ENCODE data around the gene SRCIN1.
"Not testable (repeated sequence)": the region's sequence is repeated elsewhere in the genome, so short reads cannot be mapped to it uniquely, and the experiment has no call there.

DNA sequence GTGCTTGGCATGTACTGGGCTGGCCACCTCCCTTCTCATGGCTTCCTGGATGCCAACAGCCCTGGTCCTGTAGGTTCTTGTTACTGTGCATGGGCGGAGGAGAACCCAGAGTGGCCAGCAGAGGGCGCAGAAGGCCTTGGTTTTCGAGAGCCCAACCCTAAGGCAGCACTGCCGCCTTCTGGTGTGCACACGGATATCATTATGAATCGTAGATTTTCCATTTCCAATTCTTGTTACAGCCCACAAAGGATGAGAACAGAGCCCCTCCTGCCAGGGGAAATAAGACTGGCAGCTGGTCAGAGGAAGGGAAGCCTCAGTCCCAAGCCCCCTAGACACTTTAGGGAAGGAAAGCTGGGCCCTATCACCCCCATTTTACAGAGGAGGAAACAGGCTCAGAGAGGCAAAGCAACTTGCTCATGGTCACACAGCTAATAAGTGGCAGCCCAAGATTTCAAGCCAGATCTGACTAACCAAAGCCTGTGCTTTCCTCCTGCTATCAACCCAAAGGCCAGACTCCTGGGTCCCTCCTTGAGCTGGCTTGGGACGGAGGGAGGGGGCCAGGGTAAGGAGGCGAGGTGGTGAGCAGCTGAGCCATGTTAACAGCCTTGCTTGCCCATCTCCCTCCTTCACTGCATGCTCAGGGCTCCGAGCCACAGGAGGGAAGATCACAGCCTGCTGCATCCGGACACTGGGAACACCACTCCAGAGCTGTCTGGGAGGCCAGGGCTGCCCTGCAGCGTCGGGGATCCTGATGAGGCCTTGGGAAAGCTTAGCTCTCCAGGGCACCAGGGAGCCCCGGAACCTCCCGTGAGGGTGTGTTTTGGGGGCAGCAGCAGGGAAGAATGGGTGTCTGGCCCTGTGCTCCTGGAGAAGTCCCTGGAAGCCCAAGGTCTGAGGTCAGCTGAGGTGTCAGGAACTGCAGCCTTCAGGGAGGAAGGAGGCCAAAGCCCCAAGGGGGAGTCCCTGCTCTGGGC, 113.4 kb downstream of the SRCIN1 start:
- TF ChIP-seq, protein P1, sequence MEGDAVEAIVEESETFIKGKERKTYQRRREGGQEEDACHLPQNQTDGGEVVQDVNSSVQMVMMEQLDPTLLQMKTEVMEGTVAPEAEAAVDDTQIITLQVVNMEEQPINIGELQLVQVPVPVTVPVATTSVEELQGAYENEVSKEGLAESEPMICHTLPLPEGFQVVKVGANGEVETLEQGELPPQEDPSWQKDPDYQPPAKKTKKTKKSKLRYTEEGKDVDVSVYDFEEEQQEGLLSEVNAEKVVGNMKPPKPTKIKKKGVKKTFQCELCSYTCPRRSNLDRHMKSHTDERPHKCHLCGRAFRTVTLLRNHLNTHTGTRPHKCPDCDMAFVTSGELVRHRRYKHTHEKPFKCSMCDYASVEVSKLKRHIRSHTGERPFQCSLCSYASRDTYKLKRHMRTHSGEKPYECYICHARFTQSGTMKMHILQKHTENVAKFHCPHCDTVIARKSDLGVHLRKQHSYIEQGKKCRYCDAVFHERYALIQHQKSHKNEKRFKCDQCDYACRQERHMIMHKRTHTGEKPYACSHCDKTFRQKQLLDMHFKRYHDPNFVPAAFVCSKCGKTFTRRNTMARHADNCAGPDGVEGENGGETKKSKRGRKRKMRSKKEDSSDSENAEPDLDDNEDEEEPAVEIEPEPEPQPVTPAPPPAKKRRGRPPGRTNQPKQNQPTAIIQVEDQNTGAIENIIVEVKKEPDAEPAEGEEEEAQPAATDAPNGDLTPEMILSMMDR (IDR thresholded peaks at IDR 0.05) = peak in 1 of 2 donors; percentile 61
- not testable (repeated sequence) for TF ChIP-seq POLR2A (IDR thresholded peaks at IDR 0.05)
